ENCODE data around the gene INSR.
A peak's percentile ranks its signal among the peaks of the same experiment; 100 is the strongest.
"Not testable (repeated sequence)": the region's sequence is repeated elsewhere in the genome, so short reads cannot be mapped to it uniquely, and the experiment has no call there.

Gene INSR

GRCh38 chr19:7217861-7218260 is 76.4 kb downstream of the INSR start:
- no peak for DNase-seq

- DNase-seq, result no peak
Measured at GRCh38 chr19:7216373-7216902, 77.8 kb downstream of the INSR start.

- DNase-seq, result no peak
Measured at GRCh38 chr19:7215176-7215575, 79.0 kb downstream of the INSR start.

- DNase-seq, result no peak
Measured at GRCh38 chr19:7214324-7215089, 79.7 kb downstream of the INSR start.

GRCh38 chr19:7213628-7214323 is 80.4 kb downstream of the INSR start:
- DNase-seq, result no peak

- DNase-seq, result no peak
Measured at GRCh38 chr19:7211191-7211951, 82.8 kb downstream of the INSR start.

- DNase-seq, result no peak
Measured at GRCh38 chr19:7210359-7210758, 83.9 kb downstream of the INSR start.

GRCh38 chr19:7209597-7210325 is 84.5 kb downstream of the INSR start:
- not testable (repeated sequence) for DNase-seq

GRCh38 chr19:7209036-7209435 is 85.2 kb downstream of the INSR start:
- not testable (repeated sequence) for DNase-seq

GRCh38 chr19:7203332-7203731 is 90.9 kb downstream of the INSR start:
- DNase-seq, result no peak

- DNase-seq, result no peak
Measured at GRCh38 chr19:7202888-7203287, 91.3 kb downstream of the INSR start.

GRCh38 chr19:7200736-7201135 is 93.5 kb downstream of the INSR start:
- no peak for DNase-seq

GRCh38 chr19:7199613-7200533 is 94.3 kb downstream of the INSR start:
- no peak for DNase-seq

- DNase-seq, result peak; percentile 17
Measured at GRCh38 chr19:7197760-7198696, 96.2 kb downstream of the INSR start.

GRCh38 chr19:7197119-7197759 is 97.0 kb downstream of the INSR start:
- no peak for DNase-seq

- DNase-seq, result no peak
Measured at GRCh38 chr19:7196763-7197118, 97.5 kb downstream of the INSR start.

- no peak for DNase-seq
Measured at GRCh38 chr19:7195046-7195445, 99.2 kb downstream of the INSR start.

- no peak for DNase-seq
Measured at GRCh38 chr19:7194566-7194965, 99.6 kb downstream of the INSR start.

- DNase-seq, result no peak
Measured at GRCh38 chr19:7191946-7192691, 102.1 kb downstream of the INSR start.

Measured in NCI-H187 treated with DMSO at 0.1 percent for 48 hours (cell line).